CD4-positive, alpha-beta memory T cell (primary cell): ENCODE measurements around the gene FZD1. TPM values are rescaled to one million over a fixed set of nuclear protein-coding genes. Genes with fewer than 3 reads are reported as not detected.
A peak's percentile ranks its signal among the peaks of the same experiment; 100 is the strongest.

Experiments used
- CTCF ChIA-PET: fragments of 350-600 bp; sonication (Branson Sonifier 250); formaldehyde crosslinking; loops from one replicate; lab custom pipeline; 2021; ENCODE audit warnings: inconsistent platforms; ENCODE audit not compliant: partially characterized antibody; lab: Charles Lee
- POLR2A ChIA-PET: fragments of 350-600 bp; sonication (Branson Sonifier 250); formaldehyde crosslinking; loops from one replicate; lab custom pipeline; 2021; ENCODE audit not compliant: partially characterized antibody; lab: Charles Lee
- DNase-seq, 5 donors: peaks; one replicate each; pipeline versions ENCODE4 v3.0.0 to v3.0.0-alpha.2; 2020 to 2022; ENCODE audit warnings: mixed read lengths in 1 of 5
- H3K27ac ChIP-seq: one replicate; pipeline ENCODE4 v1.7.0; 2013; ENCODE audit warnings: low read depth, low read length
- H3K27me3 ChIP-seq: 2 replicates; pipeline ENCODE4 v1.7.0; 2013; ENCODE audit warnings: mild to moderate bottlenecking, low read length, moderate library complexity; ENCODE audit not compliant: insufficient read depth
- H3K36me3 ChIP-seq: 2 replicates; pipeline ENCODE4 v1.7.0; 2013; ENCODE audit warnings: mild to moderate bottlenecking, low read length, moderate library complexity; ENCODE audit not compliant: insufficient read depth
- H3K4me1 ChIP-seq: 2 replicates; pipeline ENCODE4 v1.7.0; 2013; ENCODE audit warnings: mild to moderate bottlenecking, low read length, moderate library complexity; ENCODE audit not compliant: insufficient read depth
- H3K4me3 ChIP-seq, 2 donors: one replicate each; pipeline ENCODE4 v1.7.0; 2013; ENCODE audit warnings: low read length in 2 of 2, mild to moderate bottlenecking in 1 of 2
- H3K9me3 ChIP-seq, 2 donors: one replicate each; pipeline ENCODE4 v1.7.0; 2013; ENCODE audit warnings: low read length in 2 of 2, control low read depth in 1 of 2; ENCODE audit not compliant: control insufficient read depth in 1 of 2
- H3K27ac Mint-ChIP-seq, 7 donors: one replicate each; pipeline ENCODE4 v1.8.0; 2020 to 2021; ENCODE audit warnings: mixed read lengths in 7 of 7, mild to moderate bottlenecking in 6 of 7, inconsistent platforms in 3 of 7, moderate library complexity in 3 of 7
- H3K27me3 Mint-ChIP-seq, 2 donors: one replicate each; pipeline ENCODE4 v1.8.0; 2020 to 2021; ENCODE audit warnings: mixed read lengths in 2 of 2
- H3K36me3 Mint-ChIP-seq, 2 donors: one replicate each; pipeline ENCODE4 v1.8.0; 2020 to 2021; ENCODE audit warnings: mixed read lengths in 2 of 2, inconsistent platforms in 1 of 2, mild to moderate bottlenecking in 1 of 2
- H3K4me1 Mint-ChIP-seq, 4 donors: one replicate each; pipeline ENCODE4 v1.8.0; 2020 to 2021; ENCODE audit warnings: mixed read lengths in 4 of 4, mild to moderate bottlenecking in 1 of 4
- H3K4me3 Mint-ChIP-seq, 8 donors: one replicate each; pipeline ENCODE4 v1.8.0; 2020 to 2021; ENCODE audit warnings: mixed read lengths in 8 of 8, mild to moderate bottlenecking in 7 of 8, moderate library complexity in 6 of 8, inconsistent platforms in 3 of 8
- H3K9me3 Mint-ChIP-seq, 8 donors: one replicate each; pipeline ENCODE4 v1.8.0; 2020 to 2021; ENCODE audit warnings: mixed read lengths in 8 of 8, mild to moderate bottlenecking in 5 of 8, inconsistent platforms in 3 of 8, moderate library complexity in 1 of 8
- intact Hi-C: fragments of 100-400 bp; cut with micrococcal nuclease; formaldehyde crosslinking; loops from one replicate; pipeline ENCODE4 v1.15.1; 2023
- polyA plus RNA-seq, 2 donors: library from polyadenylated mRNA; unstranded; fragments of 300-500 nt; fragmentation: Illumina TruSeq; gene quantifications; one replicate each; pipeline ENCODE4 v1.2.3, GENCODE V29; 2021
- total RNA-seq, 2 experiments: library from RNA; stranded (reverse); gene quantifications; one replicate each; pipeline ENCODE4 v1.2.3, GENCODE V29; 2021

Gene FZD1
- total and polyA plus RNA-seq, 4 experiments from 2014 or later = 0.08 to 0.09 TPM; not detected in 2

DNA sequence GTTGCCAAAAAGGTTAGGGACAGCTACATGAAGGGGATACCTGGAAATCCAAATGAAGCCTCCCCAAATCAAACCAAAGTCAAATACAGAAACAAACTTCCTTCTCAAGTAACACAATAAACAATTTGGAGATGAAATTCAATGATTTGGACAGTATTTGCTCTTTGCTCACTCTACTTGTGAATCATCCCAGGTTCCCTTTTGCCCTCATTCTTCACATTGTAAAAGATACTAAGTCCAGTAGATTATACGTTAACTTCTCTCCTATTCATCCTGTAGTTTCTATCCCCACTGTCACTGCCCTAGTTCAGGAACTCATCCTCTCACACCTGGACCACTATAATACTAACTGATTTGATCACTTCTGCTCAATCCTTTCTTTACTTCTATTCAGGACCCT lies 28.3 kb downstream of the FZD1 start:
- Histone ChIP-seq H3K27ac (no peak overlapping the region), H3K4me3 (no peak overlapping the region), H3K27me3 (no peaks in the 10 kb centered on the region), H3K9me3 (no peaks in the 10 kb centered on the region), H3K36me3 (no peaks in the 10 kb centered on the region), H3K4me1 (no peaks in the 10 kb centered on the region)
- CTCF ChIA-PET = no interaction called here
- intact Hi-C loops = no loop called here
- Mint-ChIP-seq H3K9me3 (no peaks in the 10 kb centered on the region), H3K27me3 (peaks cover 0 to 1% of the 10 kb centered on the region in 2 donors), H3K4me3 (no peak overlapping the region), H3K27ac (no peak overlapping the region), H3K36me3 (no peaks in the 10 kb centered on the region), H3K4me1 (no peaks in the 10 kb centered on the region)
- DNase-seq = no peak
- POLR2A ChIA-PET = no interaction called here

DNA sequence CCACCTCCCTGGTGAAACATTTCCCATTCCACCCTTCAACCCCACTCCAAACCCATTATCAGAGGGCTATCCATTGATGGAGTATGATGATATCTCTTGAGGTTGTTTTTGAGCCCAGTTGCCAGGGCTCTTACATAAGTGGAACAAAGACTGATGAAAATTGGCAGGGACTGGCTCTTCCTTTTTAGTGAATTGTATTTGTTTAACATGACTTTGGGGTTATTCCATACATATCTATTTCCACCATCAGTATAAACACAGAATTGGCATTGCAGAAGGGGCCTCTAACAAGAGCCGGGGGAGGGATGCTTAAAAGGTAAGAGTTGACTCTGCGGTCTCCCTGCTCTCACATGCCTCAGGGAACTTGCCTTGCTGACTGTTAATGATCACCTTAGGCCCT lies 28.9 kb downstream of the FZD1 start:
- ChIA-PET CTCF (no interaction called here), POLR2A (no interaction called here)
- Mint-ChIP-seq H3K9me3 (no peaks in the 10 kb centered on the region), H3K4me3 (no peak overlapping the region), H3K4me1 (no peaks in the 10 kb centered on the region), H3K36me3 (no peaks in the 10 kb centered on the region), H3K27ac (no peak overlapping the region), H3K27me3 (peaks cover 0 to 1% of the 10 kb centered on the region in 2 donors)
- Histone ChIP-seq H3K4me3 (no peak overlapping the region), H3K9me3 (no peaks in the 10 kb centered on the region), H3K36me3 (no peaks in the 10 kb centered on the region), H3K27me3 (no peaks in the 10 kb centered on the region), H3K27ac (no peak overlapping the region), H3K4me1 (no peaks in the 10 kb centered on the region)
- intact Hi-C loops = no loop called here
- DNase-seq = no peak

DNA sequence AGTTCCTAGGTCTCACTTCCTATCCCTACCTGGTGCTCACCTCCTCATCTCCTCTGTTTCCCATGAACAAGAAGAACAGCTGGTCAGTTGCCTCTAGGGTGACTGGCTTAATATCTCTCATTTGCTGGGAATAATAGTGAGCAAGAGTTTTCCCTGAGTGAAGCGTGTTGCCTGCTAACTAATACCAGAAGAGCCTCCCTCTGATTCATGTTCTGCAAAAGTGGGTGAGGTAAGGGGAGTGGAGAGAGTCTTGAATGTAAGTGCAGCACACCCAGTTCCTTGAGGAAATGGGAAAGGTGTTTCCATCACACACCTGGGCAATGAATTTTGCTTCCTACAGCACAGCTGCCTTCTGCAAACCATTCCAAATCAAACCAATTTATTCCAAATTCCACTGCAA lies 29.6 kb downstream of the FZD1 start:
- H3K9me3 ChIP-seq = no peaks in the 10 kb centered on the region
- Mint-ChIP-seq H3K27me3 (peaks cover 0 to 1% of the 10 kb centered on the region in 2 donors), H3K4me1 (no peaks in the 10 kb centered on the region), H3K9me3 (no peaks in the 10 kb centered on the region), H3K27ac (no peak overlapping the region), H3K36me3 (no peaks in the 10 kb centered on the region), H3K4me3 (no peak overlapping the region)
- no peaks in the 10 kb centered on the region for H3K27me3 ChIP-seq
- intact Hi-C loops = no loop called here
- POLR2A ChIA-PET = no interaction called here
- CTCF ChIA-PET = no interaction called here
- no peak overlapping the region for H3K4me3 ChIP-seq
- no peaks in the 10 kb centered on the region for H3K4me1 ChIP-seq
- H3K27ac ChIP-seq = no peak overlapping the region
- DNase-seq = no peak
- no peaks in the 10 kb centered on the region for H3K36me3 ChIP-seq

DNA sequence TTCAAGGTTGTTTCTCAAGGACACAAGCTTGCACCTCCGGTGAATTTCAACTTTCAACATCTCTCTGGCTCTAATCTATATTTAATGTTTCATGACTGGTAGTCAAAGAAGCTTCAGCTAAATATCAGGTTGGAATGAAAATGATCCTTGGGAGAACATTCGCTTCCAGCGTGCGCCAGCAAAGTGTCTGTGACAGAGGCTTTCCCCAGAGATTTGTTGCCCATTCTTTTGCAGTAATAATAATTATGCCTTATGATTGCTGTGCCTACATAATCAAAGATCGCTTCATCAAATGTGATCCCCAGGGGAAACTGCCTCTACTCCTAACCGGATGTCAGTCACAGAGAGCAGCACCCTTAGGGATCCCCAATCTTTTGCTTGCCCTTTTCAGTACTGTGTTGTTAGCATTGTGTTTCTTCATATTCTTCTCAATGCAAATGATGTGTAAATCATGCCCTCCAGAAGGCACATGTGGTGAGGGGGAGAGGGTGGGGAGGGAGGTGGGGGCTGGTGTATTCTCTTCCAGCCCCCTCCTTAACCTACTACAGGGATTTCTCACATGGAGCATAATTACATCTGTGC lies 30.5 kb downstream of the FZD1 start:
- no peak overlapping the region for H3K4me3 ChIP-seq
- ChIA-PET CTCF (no interaction called here), POLR2A (no interaction called here)
- H3K27ac ChIP-seq = no peak overlapping the region
- no peak overlapping the region for H3K27ac Mint-ChIP-seq
- H3K36me3 Mint-ChIP-seq = no peaks in the 10 kb centered on the region
- no peaks in the 10 kb centered on the region for H3K9me3 Mint-ChIP-seq
- no peaks in the 10 kb centered on the region for H3K9me3 ChIP-seq
- H3K36me3 ChIP-seq = no peaks in the 10 kb centered on the region
- no peaks in the 10 kb centered on the region for H3K27me3 ChIP-seq
- peak in 1 of 5 donors; percentile 27 for DNase-seq
- no peaks in the 10 kb centered on the region for H3K4me1 ChIP-seq
- intact Hi-C loops = no loop called here
- H3K27me3 Mint-ChIP-seq = peaks cover 0 to 1% of the 10 kb centered on the region in 2 donors
- H3K4me3 Mint-ChIP-seq = no peak overlapping the region
- no peaks in the 10 kb centered on the region for H3K4me1 Mint-ChIP-seq

DNA sequence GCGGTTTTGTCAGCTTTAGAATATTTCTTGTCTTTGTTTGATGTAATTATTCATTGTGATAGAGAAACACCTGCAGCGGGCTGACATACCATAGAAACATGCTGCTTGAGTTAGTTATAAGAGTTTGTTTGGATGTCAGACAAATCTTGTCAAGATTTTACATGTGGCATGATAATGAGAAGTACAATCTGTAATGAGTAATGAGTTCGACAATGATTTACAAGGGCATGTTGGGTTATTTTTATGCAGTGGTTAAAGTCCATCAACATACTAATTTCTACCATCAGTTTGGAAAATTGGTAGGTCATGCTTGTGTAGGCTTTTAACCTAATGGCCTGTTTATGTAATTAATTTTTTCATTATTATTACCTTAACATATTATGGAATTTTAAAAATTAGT lies 31.3 kb downstream of the FZD1 start:
- H3K4me1 ChIP-seq = no peaks in the 10 kb centered on the region
- ChIA-PET POLR2A (no interaction called here), CTCF (no interaction called here)
- H3K9me3 ChIP-seq = no peaks in the 10 kb centered on the region
- H3K4me3 Mint-ChIP-seq = no peak overlapping the region
- no peaks in the 10 kb centered on the region for H3K9me3 Mint-ChIP-seq
- H3K4me3 ChIP-seq = no peak overlapping the region
- no peak overlapping the region for H3K27ac Mint-ChIP-seq
- H3K27ac ChIP-seq = no peak overlapping the region
- H3K36me3 ChIP-seq = no peaks in the 10 kb centered on the region
- no peaks in the 10 kb centered on the region for H3K4me1 Mint-ChIP-seq
- DNase-seq = no peak
- H3K36me3 Mint-ChIP-seq = no peaks in the 10 kb centered on the region
- intact Hi-C loops = no loop called here
- no peaks in the 10 kb centered on the region for H3K27me3 ChIP-seq
- H3K27me3 Mint-ChIP-seq = peaks cover 0 to 1% of the 10 kb centered on the region in 2 donors

DNA sequence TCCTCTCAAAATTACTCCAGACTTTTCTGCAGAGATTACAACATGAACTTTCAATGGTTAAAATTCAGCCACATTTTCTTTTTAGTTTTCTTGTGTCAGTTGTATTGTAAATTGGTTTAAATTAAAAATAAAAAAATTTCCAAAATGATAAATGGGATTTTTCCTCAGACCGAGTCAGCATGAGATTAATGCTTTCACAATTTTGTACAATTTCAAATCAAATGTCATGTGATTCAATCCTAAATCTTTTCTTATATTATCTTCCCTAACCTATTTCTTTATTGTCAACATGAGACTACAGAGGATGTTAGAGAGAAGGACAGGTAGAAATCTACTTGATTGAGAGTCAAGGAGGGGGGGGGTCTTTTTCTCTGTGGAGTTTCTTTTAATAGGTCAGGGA lies 33.7 kb downstream of the FZD1 start:
- CTCF ChIA-PET = no interaction called here

DNA sequence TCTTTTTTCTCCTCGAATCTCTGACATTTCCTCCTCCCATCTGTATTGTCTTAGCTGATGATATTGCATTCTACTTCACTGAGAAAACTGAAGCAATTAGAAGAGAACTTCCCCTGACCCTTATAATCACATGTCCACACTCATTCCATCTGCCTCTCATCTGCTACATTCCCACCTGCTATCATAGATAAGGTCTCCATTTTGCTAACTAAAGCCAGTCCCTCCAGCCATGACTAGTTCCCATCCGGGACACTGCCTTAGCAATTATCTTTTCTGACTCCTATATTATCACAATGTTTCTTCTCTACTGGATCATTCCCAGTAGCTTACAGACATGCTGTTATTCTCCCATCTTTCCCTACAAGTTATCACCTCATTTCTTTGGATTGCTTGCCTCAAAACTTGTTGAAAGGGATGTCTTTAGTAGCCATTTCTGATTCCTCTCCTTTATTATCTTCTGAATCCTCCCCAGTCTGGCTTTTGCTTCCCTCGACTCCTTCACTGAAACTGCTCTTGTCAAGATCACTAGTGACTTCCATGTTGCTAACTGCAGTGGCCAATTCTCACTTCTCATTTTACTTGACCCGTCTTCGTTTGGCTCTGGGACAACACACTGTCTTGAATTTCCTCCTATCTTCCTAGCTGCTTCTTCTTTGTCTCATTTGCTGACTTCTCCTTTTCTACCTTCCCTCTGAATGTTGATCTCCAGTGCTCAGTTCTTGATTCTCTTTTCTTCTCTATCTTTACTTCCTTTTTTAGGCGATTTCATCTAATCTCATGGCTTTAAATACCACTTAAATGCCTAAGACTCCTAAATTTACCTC lies 35.9 kb downstream of the FZD1 start:
- H3K9me3 Mint-ChIP-seq = peaks cover 0 to 2% (median 0%) of the 10 kb centered on the region in 8 donors
- H3K4me1 ChIP-seq = no peaks in the 10 kb centered on the region
- no peak for DNase-seq
- ChIA-PET CTCF (no interaction called here), POLR2A (no interaction called here)
- H3K27ac Mint-ChIP-seq = no peak overlapping the region
- no peak overlapping the region for H3K4me3 ChIP-seq
- H3K27me3 ChIP-seq = no peaks in the 10 kb centered on the region
- peaks cover 0 to 1% of the 10 kb centered on the region in 2 donors for H3K27me3 Mint-ChIP-seq
- no peaks in the 10 kb centered on the region for H3K36me3 Mint-ChIP-seq
- H3K27ac ChIP-seq = no peak overlapping the region
- H3K9me3 ChIP-seq = no peaks in the 10 kb centered on the region
- H3K4me1 Mint-ChIP-seq = no peaks in the 10 kb centered on the region
- H3K4me3 Mint-ChIP-seq = no peak overlapping the region
- H3K36me3 ChIP-seq = no peaks in the 10 kb centered on the region
- intact Hi-C loops = no loop called here

More for the DNA sequence above, 33.7 kb downstream of the FZD1 start:
- Mint-ChIP-seq H3K27ac (no peak overlapping the region), H3K4me3 (no peak overlapping the region), H3K27me3 (peaks cover 0 to 1% of the 10 kb centered on the region in 2 donors), H3K4me1 (no peaks in the 10 kb centered on the region), H3K9me3 (no peaks in the 10 kb centered on the region), H3K36me3 (no peaks in the 10 kb centered on the region)
- Histone ChIP-seq H3K4me3 (no peak overlapping the region), H3K9me3 (no peaks in the 10 kb centered on the region), H3K27me3 (no peaks in the 10 kb centered on the region), H3K27ac (no peak overlapping the region), H3K4me1 (no peaks in the 10 kb centered on the region), H3K36me3 (no peaks in the 10 kb centered on the region)
- POLR2A ChIA-PET = no interaction called here
- DNase-seq = no peak
- intact Hi-C loops = no loop called here
